ELR (cell line): ENCODE data around the gene MUC6.
"Not testable (repeated sequence)": the region's sequence is repeated elsewhere in the genome, so short reads cannot be mapped to it uniquely, and the experiment has no call there.

ENCODE experiments used
- DNase-seq: peaks from one replicate; pipeline ENCODE4 v3.0.0-alpha.2; 2015; ENCODE audit warnings: low read depth

The MUC6 gene

GRCh38 chr11:1024597-1025409, 11.7 kb downstream of the MUC6 start:
- no peak for DNase-seq

GRCh38 chr11:1023811-1024596, 12.5 kb downstream of the MUC6 start:
- no peak for DNase-seq

DNA sequence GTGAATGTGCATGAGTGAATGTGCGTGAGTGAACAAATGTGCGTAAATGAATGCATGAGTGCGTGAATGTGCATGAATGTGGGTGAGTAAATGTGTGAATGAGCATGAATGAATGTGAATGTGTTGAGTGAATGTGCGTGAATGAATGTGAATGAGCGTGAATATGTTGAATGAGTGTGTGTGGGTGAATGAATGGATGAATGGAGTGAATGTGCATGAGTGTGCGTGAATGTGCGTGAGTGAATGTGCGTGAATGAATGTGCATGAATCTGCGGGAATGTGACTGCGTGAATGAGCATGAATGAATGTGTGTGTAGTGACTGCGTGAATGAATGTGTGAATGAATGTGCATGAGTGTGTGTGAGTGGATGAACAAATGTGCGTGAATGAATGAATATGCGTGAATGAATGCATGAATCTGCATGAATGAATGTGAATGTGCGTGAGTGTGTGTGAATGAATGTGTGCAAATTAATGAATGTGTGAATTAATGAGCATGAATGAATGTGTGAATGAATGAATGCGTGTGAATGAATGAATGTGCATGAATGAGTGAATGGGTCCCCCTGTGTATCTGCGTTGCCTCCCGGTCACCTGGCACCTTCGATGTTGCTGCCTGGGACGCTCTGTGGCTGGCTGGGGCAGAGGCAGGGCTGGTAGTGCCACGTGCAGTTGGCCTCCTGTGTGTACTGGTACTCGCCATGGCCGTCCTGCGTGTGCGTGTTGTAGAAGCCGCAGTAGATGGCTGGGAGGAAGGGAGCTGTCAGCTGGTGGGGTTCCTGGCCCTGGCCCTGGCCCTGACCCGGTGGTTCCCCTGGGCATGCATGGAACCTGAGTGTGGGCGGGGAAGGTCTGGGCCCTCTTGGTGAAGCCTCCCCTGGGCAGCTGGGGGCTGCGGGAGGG, 13.4 kb downstream of the MUC6 start:
- DNase-seq, result no peak

- DNase-seq, result no peak
These were observed 14.1 kb downstream of the MUC6 start for GRCh38 chr11:1022411-1022810.

GRCh38 chr11:1020211-1020905, 16.2 kb downstream of the MUC6 start:
- DNase-seq, result no peak

GRCh38 chr11:1019321-1019910, 17.1 kb downstream of the MUC6 start:
- DNase-seq, result no peak

- no peak for DNase-seq
These were observed 18.4 kb downstream of the MUC6 start for GRCh38 chr11:1018091-1018490.

DNA sequence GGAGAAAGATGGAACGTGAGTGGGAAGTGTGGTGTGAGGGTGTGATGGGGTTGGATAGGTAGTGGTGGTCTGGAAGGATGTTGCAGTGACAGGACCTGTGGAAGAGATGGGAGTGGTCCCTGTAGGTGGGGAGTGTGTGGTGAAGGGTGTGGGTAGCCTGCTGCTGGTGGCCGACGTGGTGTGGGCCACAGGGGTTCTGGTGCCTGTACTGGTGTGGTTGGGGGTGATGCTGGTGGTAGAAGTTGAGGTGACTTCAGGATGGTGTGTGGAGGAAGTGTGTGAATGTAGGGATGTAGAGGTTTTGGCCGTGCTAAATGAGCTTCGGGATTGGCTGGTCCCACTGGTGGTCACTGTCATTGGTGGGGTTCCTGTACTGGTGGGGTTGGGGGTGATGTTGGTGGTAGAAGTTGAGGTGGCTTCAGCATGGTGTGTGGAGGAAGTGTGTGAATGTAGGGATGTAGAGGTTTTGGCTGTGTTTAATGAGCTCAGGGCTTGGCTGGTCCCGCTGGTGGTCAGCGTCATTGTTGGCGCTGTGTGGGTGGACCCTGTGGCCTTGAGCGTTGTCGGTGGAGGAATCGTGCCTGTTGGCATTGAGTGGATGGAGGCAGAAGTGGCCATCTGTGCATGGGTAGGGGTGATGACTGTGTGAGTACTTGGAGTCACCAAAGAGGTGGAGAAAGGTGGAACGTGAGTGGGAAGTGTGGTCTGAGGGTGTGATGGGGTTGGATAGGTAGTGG, 19.1 kb downstream of the MUC6 start:
- DNase-seq, result peak; percentile 9

- not testable (repeated sequence) for DNase-seq
These were observed 19.9 kb downstream of the MUC6 start for GRCh38 chr11:1016610-1017126.

GRCh38 chr11:1015826-1016545, 20.5 kb downstream of the MUC6 start:
- DNase-seq, result no peak

DNA sequence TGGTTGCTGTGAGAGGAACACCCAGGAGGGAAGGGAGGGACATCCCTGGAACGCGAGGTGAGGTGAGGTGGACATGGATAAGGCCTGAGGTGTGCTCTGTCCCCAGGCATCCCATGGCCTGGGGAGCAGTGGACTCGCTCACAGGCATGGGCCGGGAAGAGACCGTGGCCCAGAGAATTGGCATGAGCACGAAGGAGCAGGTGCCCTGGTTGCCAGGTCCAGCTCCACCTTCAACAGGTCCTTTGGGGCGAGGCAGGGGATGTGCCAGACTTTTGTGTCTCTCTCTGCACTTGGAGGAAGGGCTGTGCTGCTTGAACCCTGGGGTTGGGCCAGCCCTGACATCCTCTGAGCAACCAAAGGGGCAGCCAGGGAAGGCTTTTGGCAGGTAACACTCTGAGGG, 21.5 kb downstream of the MUC6 start:
- no peak for DNase-seq

DNA sequence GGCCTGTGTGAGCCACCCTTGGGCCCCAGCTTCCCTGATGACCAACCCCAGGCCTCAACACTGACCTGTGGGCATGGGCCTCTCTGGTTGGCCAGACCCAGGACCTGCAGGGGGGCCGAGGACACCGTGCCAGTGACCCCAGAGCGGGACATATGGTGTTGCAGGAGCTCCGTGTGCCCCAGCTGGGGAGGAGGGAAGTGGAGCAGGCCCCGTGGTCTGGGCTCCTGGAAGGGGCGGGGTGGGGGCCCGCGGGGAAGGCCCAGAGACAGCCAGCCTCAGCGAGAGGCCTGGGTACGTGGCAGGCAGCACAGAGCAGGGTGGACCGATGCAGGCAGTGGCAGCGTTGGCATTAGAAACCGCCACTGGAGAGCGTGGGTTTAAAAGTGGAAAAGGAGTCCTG, 22.2 kb downstream of the MUC6 start:
- DNase-seq, result no peak

DNA sequence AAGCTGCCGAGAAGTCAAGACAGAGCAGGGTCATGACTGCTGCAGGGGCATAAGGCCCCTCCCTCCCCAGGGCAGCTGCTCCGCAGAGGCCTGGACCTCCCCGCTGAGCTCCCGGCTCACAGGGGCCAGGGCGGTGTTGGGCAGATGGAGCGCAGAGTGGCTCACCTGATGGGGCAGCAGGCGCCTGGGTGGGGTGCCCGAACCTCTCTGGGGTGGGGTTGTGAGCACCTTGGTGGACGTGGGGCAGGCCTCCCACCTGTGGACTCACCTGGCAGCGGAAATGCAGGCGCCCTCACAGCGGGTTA, 22.9 kb downstream of the MUC6 start:
- DNase-seq, result no peak

DNA sequence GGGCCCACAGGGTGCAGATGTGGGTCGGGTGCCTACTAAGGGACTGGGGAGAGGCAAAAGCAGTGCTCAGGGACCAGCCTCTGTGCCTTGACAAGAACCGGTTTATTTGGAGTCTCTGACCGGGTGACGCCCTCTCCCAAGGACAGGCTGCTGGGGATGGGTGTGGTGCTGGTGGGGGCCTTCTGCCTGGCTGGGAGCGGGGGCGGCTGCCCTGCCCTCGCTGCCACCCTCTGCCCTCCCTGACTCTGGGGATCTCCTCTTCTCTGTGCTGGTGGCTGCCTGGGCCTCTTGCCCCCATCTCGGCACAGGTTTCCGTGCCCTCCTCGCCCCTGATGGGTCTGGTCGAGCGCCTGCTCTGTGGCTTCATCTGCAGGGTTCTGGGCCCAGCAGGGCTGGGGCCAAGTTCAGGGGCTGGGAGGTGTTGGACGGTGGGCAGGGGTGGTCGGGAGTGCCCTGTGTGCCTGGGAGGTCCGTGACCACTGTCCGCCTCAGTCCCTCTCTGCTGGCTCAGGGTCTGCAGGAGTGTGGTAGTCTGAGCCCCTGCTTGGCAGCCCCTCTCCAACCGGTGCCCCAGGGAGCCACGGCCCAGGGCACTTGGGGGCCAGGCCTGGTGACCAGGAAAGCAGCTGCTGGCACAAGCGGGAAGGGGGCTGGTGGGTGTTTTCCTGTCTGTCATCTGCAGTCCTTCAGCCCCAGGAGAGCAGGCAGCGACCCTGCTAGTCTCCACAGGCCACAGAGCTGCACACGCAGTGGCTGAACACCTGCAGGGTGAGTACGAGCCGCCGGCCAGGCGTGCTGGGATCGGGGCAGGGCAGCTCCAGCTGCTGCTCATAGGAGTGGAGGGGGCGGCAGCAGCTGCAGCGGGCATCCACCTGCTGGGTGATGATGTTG, 23.5 kb downstream of the MUC6 start:
- no peak for DNase-seq

DNA sequence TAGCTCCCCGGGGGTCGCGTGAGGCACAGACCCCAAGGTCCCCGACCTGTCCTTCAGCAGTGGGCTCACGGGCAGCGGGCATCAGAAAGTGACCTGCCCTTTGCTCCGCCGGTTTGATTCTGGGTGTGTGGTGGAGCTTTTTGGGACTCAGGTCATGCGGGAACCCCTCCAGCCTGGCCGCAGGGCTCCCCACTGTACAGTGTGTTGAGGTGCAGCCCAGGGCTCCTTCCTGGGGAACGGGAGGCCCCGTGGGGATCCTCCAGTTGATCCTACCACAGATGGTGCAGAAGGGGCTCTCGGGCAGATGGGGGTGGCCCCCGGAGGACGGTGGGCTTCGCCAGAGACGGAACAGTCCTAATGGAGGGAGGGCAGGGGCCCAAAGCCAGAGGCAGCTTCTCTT, 24.2 kb downstream of the MUC6 start:
- DNase-seq, result no peak

DNA sequence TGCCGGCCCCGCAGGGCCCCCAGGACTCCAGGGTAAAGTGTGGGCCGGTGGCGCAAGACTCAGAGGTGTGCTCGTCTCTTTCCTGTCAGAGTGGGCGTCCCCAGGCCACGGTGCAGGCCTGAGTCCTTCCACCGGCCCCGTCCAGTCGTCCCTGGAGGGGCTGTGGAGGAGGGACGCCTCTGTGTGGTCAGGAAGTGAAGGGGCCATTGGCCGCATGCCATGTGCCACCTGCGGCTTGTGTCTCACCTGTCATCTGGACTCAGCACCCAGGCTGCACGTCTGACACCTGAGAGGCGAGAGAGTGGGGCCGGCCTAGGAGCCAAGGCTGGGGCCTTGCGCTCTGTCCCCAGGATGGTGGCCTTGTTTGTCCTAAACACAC, 25.2 kb downstream of the MUC6 start:
- no peak for DNase-seq

- no peak for DNase-seq
These were observed 25.8 kb downstream of the MUC6 start for GRCh38 chr11:1010551-1011319.

- DNase-seq, result no peak
These were observed 26.5 kb downstream of the MUC6 start for GRCh38 chr11:1009991-1010390.
